DND-41 (cell line): ENCODE measurements around the gene GRM4.

Experiments
- ATAC-seq: fragments of 200-7000 bp; cut with Tn5 transposase; 3 replicates; pipeline ENCODE4 v1.9.1; 2021; ENCODE audit warnings: low read depth; ENCODE audit not compliant: insufficient read depth
- DNase-seq: peaks from one replicate; pipeline ENCODE4 v3.0.0-alpha.2; 2020
- H2AFZ ChIP-seq: 2 replicates; pipeline ENCODE4 v1.6.0; 2012; ENCODE audit warnings: low read depth, low read length
- H3K27ac ChIP-seq: 2 replicates; pipeline ENCODE4 v1.5.1; 2012; ENCODE audit warnings: low read length, inconsistent platforms
- H3K27me3 ChIP-seq: fragments of 200-600 bp; sonication (generic); 2 replicates; pipeline ENCODE4 v1.6.0; 2012; ENCODE audit warnings: low read length, mild to moderate bottlenecking, inconsistent platforms; ENCODE audit not compliant: insufficient read depth, poor library complexity
- H3K36me3 ChIP-seq: 2 replicates; pipeline ENCODE4 v1.5.1; 2012; ENCODE audit warnings: low read length, inconsistent platforms; ENCODE audit not compliant: insufficient read depth
- H3K4me1 ChIP-seq: 2 replicates; pipeline ENCODE4 v1.5.1; 2012; ENCODE audit warnings: mild to moderate bottlenecking, low read length; ENCODE audit not compliant: insufficient read depth
- H3K4me2 ChIP-seq: 2 replicates; pipeline ENCODE4 v1.6.0; 2012; ENCODE audit warnings: mild to moderate bottlenecking, moderate library complexity, low read length, inconsistent platforms; ENCODE audit not compliant: insufficient read depth
- H3K4me3 ChIP-seq, 2 experiments: fragments of 200-600 bp in 1 of 2; shearing (Covaris generic) in 1 of 2; 2 replicates each; pipeline ENCODE4 v1.5.1; 2012 to 2016; ENCODE audit warnings: inconsistent platforms in 2 of 2, low read length in 2 of 2, mild to moderate bottlenecking in 2 of 2, low read depth in 1 of 2, moderate library complexity in 1 of 2
- H3K79me2 ChIP-seq: 2 replicates; pipeline ENCODE4 v1.6.0; 2012; ENCODE audit warnings: low read length, inconsistent platforms; ENCODE audit not compliant: insufficient read depth
- H3K9ac ChIP-seq: 2 replicates; pipeline ENCODE4 v1.6.0; 2012; ENCODE audit warnings: low read depth, mild to moderate bottlenecking, inconsistent platforms, low read length, moderate library complexity
- H3K9me3 ChIP-seq: 2 replicates; pipeline ENCODE4 v1.5.1; 2012; ENCODE audit warnings: low read length, moderate library complexity, mild to moderate bottlenecking, inconsistent platforms; ENCODE audit not compliant: insufficient read depth, severe bottlenecking
- H4K20me1 ChIP-seq: 2 replicates; pipeline ENCODE4 v1.6.0; 2012; ENCODE audit warnings: low read length; ENCODE audit not compliant: insufficient read depth
- EZH2 ChIP-seq: IDR thresholded peaks from 3 replicates; pipeline ENCODE4 v1.6.1; 2012; ENCODE audit warnings: borderline replicate concordance, low read depth, mild to moderate bottlenecking, moderate library complexity, low read length, inconsistent platforms; ENCODE audit not compliant: severe bottlenecking
- TF ChIP-seq, protein P1 (sequence below): IDR thresholded peaks from 2 replicates; pipeline ENCODE4 v1.5.1; 2012; ENCODE audit warnings: borderline replicate concordance, low read length, moderate library complexity, mild to moderate bottlenecking; ENCODE audit not compliant: poor library complexity, severe bottlenecking; ENCODE audit errors: extremely low read depth

The GRM4 gene

GRCh38 chr6:33980176-33981175 lies 165.4 kb downstream of the GRM4 start:
- ATAC-seq (no peak), DNase-seq (no peak)

GRCh38 chr6:33979750-33980149 lies 166.1 kb downstream of the GRM4 start:
- Histone ChIP-seq H3K4me1 (no peaks in the 10 kb centered on the region), H3K27me3 (peaks cover 17% of the 10 kb centered on the region), H3K4me3 (no peak overlapping the region), H3K9me3 (no peaks in the 10 kb centered on the region), H3K27ac (no peak overlapping the region), H3K36me3 (no peaks in the 10 kb centered on the region), H3K4me2 (no peak overlapping the region), H4K20me1 (peaks cover 10% of the 10 kb centered on the region), H2AFZ (no peak overlapping the region), H3K79me2 (no peaks in the 10 kb centered on the region), H3K9ac (no peak overlapping the region)
- ATAC-seq (no peak), DNase-seq (no peak)
- TF ChIP-seq, protein P1, sequence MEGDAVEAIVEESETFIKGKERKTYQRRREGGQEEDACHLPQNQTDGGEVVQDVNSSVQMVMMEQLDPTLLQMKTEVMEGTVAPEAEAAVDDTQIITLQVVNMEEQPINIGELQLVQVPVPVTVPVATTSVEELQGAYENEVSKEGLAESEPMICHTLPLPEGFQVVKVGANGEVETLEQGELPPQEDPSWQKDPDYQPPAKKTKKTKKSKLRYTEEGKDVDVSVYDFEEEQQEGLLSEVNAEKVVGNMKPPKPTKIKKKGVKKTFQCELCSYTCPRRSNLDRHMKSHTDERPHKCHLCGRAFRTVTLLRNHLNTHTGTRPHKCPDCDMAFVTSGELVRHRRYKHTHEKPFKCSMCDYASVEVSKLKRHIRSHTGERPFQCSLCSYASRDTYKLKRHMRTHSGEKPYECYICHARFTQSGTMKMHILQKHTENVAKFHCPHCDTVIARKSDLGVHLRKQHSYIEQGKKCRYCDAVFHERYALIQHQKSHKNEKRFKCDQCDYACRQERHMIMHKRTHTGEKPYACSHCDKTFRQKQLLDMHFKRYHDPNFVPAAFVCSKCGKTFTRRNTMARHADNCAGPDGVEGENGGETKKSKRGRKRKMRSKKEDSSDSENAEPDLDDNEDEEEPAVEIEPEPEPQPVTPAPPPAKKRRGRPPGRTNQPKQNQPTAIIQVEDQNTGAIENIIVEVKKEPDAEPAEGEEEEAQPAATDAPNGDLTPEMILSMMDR = no peak
- TF ChIP-seq EZH2 = no peak

More at GRCh38 chr6:33980176-33981175, 165.4 kb downstream of the GRM4 start:
- peaks cover 10% of the 10 kb centered on the region for H4K20me1 ChIP-seq
- TF ChIP-seq EZH2 = no peak
- TF ChIP-seq, protein P1 = no peak
- H3K9ac ChIP-seq = no peak overlapping the region
- H3K4me3 ChIP-seq = no peak overlapping the region
- no peaks in the 10 kb centered on the region for H3K4me1 ChIP-seq
- no peaks in the 10 kb centered on the region for H3K36me3 ChIP-seq
- H3K27me3 ChIP-seq = peaks cover 17% of the 10 kb centered on the region
- H3K4me2 ChIP-seq = no peak overlapping the region
- no peaks in the 10 kb centered on the region for H3K79me2 ChIP-seq
- no peak overlapping the region for H3K27ac ChIP-seq
- no peaks in the 10 kb centered on the region for H3K9me3 ChIP-seq
- no peak overlapping the region for H2AFZ ChIP-seq

- ATAC-seq (no peak), DNase-seq (no peak)
- H3K4me3 ChIP-seq = no peak overlapping the region
- H3K9ac ChIP-seq = no peak overlapping the region
- no peaks in the 10 kb centered on the region for H3K36me3 ChIP-seq
- H3K27ac ChIP-seq = no peak overlapping the region
- H3K4me1 ChIP-seq = no peaks in the 10 kb centered on the region
- H3K9me3 ChIP-seq = no peaks in the 10 kb centered on the region
- H3K27me3 ChIP-seq = peaks cover 17% of the 10 kb centered on the region
- no peak overlapping the region for H3K4me2 ChIP-seq
- H2AFZ ChIP-seq = no peak overlapping the region
- TF ChIP-seq, protein P1 = no peak
- no peak for TF ChIP-seq EZH2
- no peaks in the 10 kb centered on the region for H3K79me2 ChIP-seq
- H4K20me1 ChIP-seq = peaks cover 10% of the 10 kb centered on the region
These were observed 167.3 kb downstream of the GRM4 start for GRCh38 chr6:33978412-33979150.
